Stimulated activated CD8-positive, alpha-beta memory T cell treated with anti-CD3 and anti-CD28 coated beads, Interleukin-15, amount 100 ng/mL, for 48 hours (primary cell): Measurements from ENCODE around the gene IGLL5.

Experiments
- DNase-seq, 2 donors: peaks; one replicate each; pipeline ENCODE4 v3.0.0-alpha.2; 2020; ENCODE audit warnings: low read depth in 2 of 2

IGLL5 gene

GRCh38 chr22:22938672-22939587 lies 51.3 kb downstream of the IGLL5 start:
- no peak for DNase-seq

GRCh38 chr22:22939588-22940368 lies 52.2 kb downstream of the IGLL5 start:
- no peak for DNase-seq

GRCh38 chr22:22940961-22941605 lies 53.5 kb downstream of the IGLL5 start:
- no peak for DNase-seq

- no peak for DNase-seq
These were observed 54.4 kb downstream of the IGLL5 start for GRCh38 chr22:22941831-22942510.

- peak; percentile 56 to 61 for DNase-seq
These were observed 55.1 kb downstream of the IGLL5 start for GRCh38 chr22:22942511-22943329.

GRCh38 chr22:22943521-22944267 lies 56.1 kb downstream of the IGLL5 start:
- no peak for DNase-seq

DNA sequence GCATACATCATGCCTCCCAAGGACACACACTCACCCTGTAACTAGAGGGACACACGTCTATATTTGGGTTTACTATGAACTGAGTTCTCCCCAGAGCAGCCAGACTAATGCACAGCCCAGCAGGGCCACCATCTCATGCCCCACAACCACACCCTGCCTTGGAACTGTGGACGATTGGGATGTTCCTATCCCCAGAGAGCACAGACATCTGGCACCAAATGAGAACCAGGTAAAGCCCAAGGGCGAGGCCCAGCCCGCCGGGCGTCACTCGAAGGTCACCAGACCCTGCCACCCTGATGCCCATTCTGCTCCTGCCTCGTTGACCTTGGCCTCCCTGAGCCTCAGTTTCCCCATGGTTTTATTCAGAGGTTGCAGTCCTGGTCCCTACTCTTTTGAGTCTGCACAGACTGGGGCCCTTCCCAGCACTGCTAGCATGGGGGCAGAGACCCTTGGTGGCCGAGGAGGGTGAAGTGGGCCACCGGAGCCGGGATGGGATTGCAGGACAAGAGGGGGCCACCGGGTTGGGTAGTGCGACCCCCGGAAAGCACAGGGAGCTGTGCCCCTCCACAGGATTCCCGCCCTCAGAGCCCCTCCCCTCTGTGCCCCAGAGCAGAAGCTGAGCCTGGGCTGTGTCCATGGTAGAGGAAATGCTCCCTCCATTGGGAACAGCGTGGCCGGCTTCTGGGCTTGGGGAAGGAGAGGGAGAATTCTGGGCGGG lies 56.8 kb downstream of the IGLL5 start:
- DNase-seq: no peak

DNA sequence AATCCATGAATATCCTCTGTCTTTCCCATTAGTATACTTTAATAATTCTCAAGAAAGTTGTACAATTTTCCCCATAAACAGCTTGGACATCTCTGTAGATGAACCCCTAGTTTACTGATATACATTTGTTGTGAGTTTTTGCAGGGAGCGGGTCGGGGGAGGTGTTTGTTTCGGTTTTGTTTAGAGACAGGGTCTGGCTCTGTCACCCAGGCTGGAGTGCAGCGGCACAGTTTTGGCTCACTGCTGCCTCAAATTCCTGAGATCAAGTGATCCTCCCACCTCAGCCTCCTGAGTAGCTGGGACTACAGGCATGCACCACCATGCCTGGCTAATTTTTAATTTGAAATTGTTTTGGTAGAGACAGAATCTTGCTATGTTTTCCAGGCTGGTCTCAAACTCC lies 57.6 kb downstream of the IGLL5 start:
- no peak for DNase-seq
